Keratinocyte (primary cell): ENCODE measurements around the gene RPP30.

ENCODE experiments used
- CTCF ChIP-seq, 3 experiments: IDR thresholded peaks in 1 of 3; conservative IDR thresholded peaks in 1 of 3; optimal IDR thresholded peaks in 1 of 3; 2 replicates in 2 of 3; 3 replicates in 1 of 3; pipeline versions ENCODE3 to v1.5.1; 2011; ENCODE audit warnings: low read length in 3 of 3, mild to moderate bottlenecking in 3 of 3, moderate library complexity in 2 of 3, control low read depth in 1 of 3, inconsistent platforms in 1 of 3; ENCODE audit not compliant: insufficient read depth in 2 of 3; ENCODE audit errors: extremely low read depth in 1 of 3
- EZH2 ChIP-seq: IDR thresholded peaks from one replicate; pipeline ENCODE4 v1.6.1; 2012; ENCODE audit warnings: inconsistent platforms, mild to moderate bottlenecking, low read length, moderate library complexity

- no peak for TF ChIP-seq CTCF (optimal IDR thresholded peaks at IDR 0.05 in 1 of 3, IDR thresholded peaks at IDR 0.05 in 1 of 3, conservative IDR thresholded peaks at IDR 0.05 in 1 of 3; ENCODE audit: extremely low read depth in 1 of 3, insufficient read depth in 2 of 3, low read length in 3 of 3)
- TF ChIP-seq EZH2 = no peak
These were observed 29.0 kb upstream of the RPP30 start for GRCh38 chr10:90842725-90843124.
